Small intestine (tissue), 7 donors: ENCODE data around the gene CLDN34. TPM values are rescaled to one million over a fixed set of nuclear protein-coding genes. Genes with fewer than 3 reads are reported as not detected.

ENCODE experiments used
- DNase-seq, 2 donors: peaks; one replicate each; pipeline versions ENCODE4 v3.0.0 to v3.0.0-alpha.2; 2013
- FAIRE-seq: peaks from 2 replicates; lab custom pipeline; 2012; peaks lifted over from hg19 to GRCh38; lab: Jason Lieb, UNC
- H3K27ac ChIP-seq, 3 donors: one replicate each; pipeline ENCODE4 v1.5.1; 2013; ENCODE audit warnings: low read length in 2 of 3, mild to moderate bottlenecking in 2 of 3, control low read depth in 1 of 3, inconsistent platforms in 1 of 3, low read depth in 1 of 3, moderate library complexity in 1 of 3
- H3K27me3 ChIP-seq, 3 donors: one replicate each; pipeline ENCODE4 v1.6.1; 2013; ENCODE audit warnings: low read length in 3 of 3, inconsistent platforms in 1 of 3; ENCODE audit not compliant: control insufficient read depth in 3 of 3, insufficient read depth in 3 of 3
- H3K36me3 ChIP-seq, 3 donors: one replicate each; pipeline ENCODE4 v1.6.1; 2013; ENCODE audit warnings: low read length in 3 of 3, inconsistent platforms in 1 of 3, low read depth in 1 of 3, mild to moderate bottlenecking in 1 of 3, moderate library complexity in 1 of 3; ENCODE audit not compliant: control insufficient read depth in 3 of 3, insufficient read depth in 2 of 3
- H3K4me1 ChIP-seq, 3 donors: one replicate each; pipeline ENCODE4 v1.6.1; 2013; ENCODE audit warnings: low read length in 2 of 3, inconsistent platforms in 1 of 3, low read depth in 1 of 3, mild to moderate bottlenecking in 1 of 3, moderate library complexity in 1 of 3; ENCODE audit not compliant: control insufficient read depth in 3 of 3, insufficient read depth in 2 of 3
- H3K4me3 ChIP-seq, 3 donors: one replicate each; pipeline ENCODE4 v1.5.1; 2013; ENCODE audit warnings: low read length in 3 of 3, control low read depth in 1 of 3, inconsistent platforms in 1 of 3, low read depth in 1 of 3, mild to moderate bottlenecking in 1 of 3, moderate library complexity in 1 of 3
- H3K9me3 ChIP-seq, 2 donors: one replicate each; pipeline ENCODE4 v1.6.1; 2013; ENCODE audit warnings: low read depth in 1 of 2, low read length in 1 of 2; ENCODE audit not compliant: control insufficient read depth in 2 of 2, insufficient read depth in 1 of 2
- WGBS, 3 donors: extraction: QIAGEN DNeasy Blood & Tissue Kit; methylation state at CpG; one replicate each; pipeline ENCODE4 v1.1.7; 2013; 5-methylcytosine and 5-hydroxymethylcytosine counted together
- polyA plus RNA-seq, 4 donors: library from polyadenylated mRNA; stranded (reverse) in 3 of 4; unstranded in 1 of 4; fragments of 200-250 nt in 3 of 4; fragments of 120-200 nt in 1 of 4; gene quantifications; one replicate each; pipeline versions ENCODE4 v1.2.1 to v1.2.3, GENCODE V29; 2013
- donor health status: healthy with polysubstance abuse.
- donor health status: control.
- donor health status: control.
- donor health status: Bipolar disorder and iron deficiency.
- donor health status: healthy.

The CLDN34 gene
- polyA plus RNA-seq, 4 donors = 0.10 TPM; not detected in 3

DNA sequence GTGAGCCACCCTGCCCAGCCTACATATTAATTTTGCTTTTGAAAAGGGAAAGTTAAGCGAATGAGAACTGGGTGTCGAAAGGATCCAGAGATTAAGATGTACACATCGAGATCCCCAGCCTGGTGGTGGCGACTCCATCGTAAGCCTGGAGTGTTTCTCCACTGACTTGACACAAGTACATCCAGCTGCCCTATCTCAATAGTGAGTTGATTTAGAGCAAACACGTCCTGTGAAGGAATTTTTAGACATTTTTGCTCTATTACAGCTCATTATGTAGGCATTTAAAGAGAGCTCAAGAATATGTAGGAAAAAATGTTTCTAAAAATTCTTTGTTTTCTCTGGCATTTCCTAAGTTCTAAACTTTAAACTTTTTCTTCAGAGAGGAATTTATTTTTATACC lies 11.7 kb upstream of the CLDN34 start:
- DNase-seq = no peak
- Histone ChIP-seq H3K36me3 (no peaks in the 10 kb centered on the region), H3K27ac (no peak overlapping the region), H3K4me1 (no peaks in the 10 kb centered on the region), H3K27me3 (no peaks in the 10 kb centered on the region), H3K9me3 (peaks cover 0 to 7% of the 10 kb centered on the region in 2 donors), H3K4me3 (no peak overlapping the region)
- WGBS, 3 donors = 74 to 88% (median 81%) methylated on average over 6 of the region's 6 CpGs
- no peak for FAIRE-seq

GRCh38 chrX:9957743-9958142 lies 9.4 kb upstream of the CLDN34 start:
- no peak overlapping the region for H3K27ac ChIP-seq
- peaks cover 0 to 5% of the 10 kb centered on the region in 2 donors for H3K9me3 ChIP-seq
- H3K4me3 ChIP-seq = no peak overlapping the region
- H3K36me3 ChIP-seq = no peaks in the 10 kb centered on the region
- WGBS, 3 donors = 71 to 78% (median 74%) methylated on average over 9 of the region's 9 CpGs
- no peaks in the 10 kb centered on the region for H3K4me1 ChIP-seq
- H3K27me3 ChIP-seq = no peaks in the 10 kb centered on the region
- DNase-seq (no peak), FAIRE-seq (no peak)

GRCh38 chrX:9958183-9958582 lies 9.0 kb upstream of the CLDN34 start:
- Histone ChIP-seq H3K4me3 (no peak overlapping the region), H3K27me3 (no peaks in the 10 kb centered on the region), H3K4me1 (no peaks in the 10 kb centered on the region), H3K9me3 (peaks cover 0 to under 1% of the 10 kb centered on the region in 2 donors), H3K27ac (no peak overlapping the region), H3K36me3 (no peaks in the 10 kb centered on the region)
- FAIRE-seq (no peak), DNase-seq (no peak)
- 83 to 100% (median 94%) methylated on average over 3 to 5 of the region's 5 CpGs for WGBS, 3 donors

- H3K4me1 ChIP-seq = no peaks in the 10 kb centered on the region
- DNase-seq (no peak), FAIRE-seq (no peak)
- H3K36me3 ChIP-seq = no peaks in the 10 kb centered on the region
- no peak overlapping the region for H3K27ac ChIP-seq
- H3K27me3 ChIP-seq = no peaks in the 10 kb centered on the region
- no peak overlapping the region for H3K4me3 ChIP-seq
- WGBS, 3 donors = 69 to 79% (median 78%) methylated on average over 5 of the region's 5 CpGs
- H3K9me3 ChIP-seq = no peaks in the 10 kb centered on the region
Observed at GRCh38 chrX:9961750-9962149, 5.4 kb upstream of the CLDN34 start.

DNA sequence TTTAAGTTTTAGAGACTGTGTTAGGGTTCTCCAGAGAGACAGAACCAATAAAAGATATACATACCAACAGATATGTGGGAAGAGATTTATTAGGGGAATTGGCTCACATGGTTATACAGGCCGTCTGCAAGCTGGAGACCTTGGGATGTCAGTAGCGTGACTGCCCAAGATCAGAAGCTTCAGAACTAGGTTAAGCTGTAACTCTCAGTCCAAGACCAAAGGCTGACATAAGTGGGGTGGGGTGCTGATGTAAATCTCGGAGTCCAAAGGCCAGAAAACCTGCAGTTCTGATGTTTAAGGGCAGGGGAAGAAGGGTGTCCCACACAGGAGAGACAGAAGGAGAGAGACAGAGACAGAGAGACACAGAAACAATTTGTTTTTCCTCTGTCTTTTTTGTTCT lies 10.5 kb downstream of the CLDN34 start:
- no peak for FAIRE-seq
- Histone ChIP-seq H3K36me3 (no peaks in the 10 kb centered on the region), H3K27me3 (no peaks in the 10 kb centered on the region), H3K4me3 (no peak overlapping the region), H3K4me1 (no peaks in the 10 kb centered on the region), H3K27ac (peak overlapping the region in 1 of 3 donors; percentile 38), H3K9me3 (peaks cover 0 to 7% of the 10 kb centered on the region in 2 donors)
- DNase-seq = peak; percentile 58 to 83
- WGBS, 3 donors = 21 to 65% (median 43%) methylated on average over 3 of the region's 3 CpGs

DNA sequence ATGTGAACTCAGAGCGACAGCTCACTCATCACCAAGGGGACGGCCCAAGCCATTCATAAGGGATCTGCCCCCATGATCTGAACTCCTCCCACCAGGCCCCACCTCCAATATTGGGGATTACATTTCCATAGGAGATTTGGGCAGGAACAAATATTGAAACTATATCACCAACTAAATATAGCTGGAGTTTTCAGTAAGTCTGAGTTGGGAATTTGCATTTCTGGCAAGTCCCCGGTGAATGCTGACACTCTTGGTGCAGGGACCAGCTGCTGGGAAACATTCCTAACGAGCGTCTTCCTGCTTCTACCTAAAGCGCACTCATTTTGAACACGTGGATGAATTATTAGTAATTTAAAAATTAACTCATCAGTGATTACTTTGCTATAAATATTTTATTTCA lies 13.2 kb downstream of the CLDN34 start:
- H3K36me3 ChIP-seq = no peaks in the 10 kb centered on the region
- 74 to 91% (median 82%) methylated on average over 7 of the region's 7 CpGs for WGBS, 3 donors
- H3K4me3 ChIP-seq = no peak overlapping the region
- no peaks in the 10 kb centered on the region for H3K27me3 ChIP-seq
- DNase-seq (no peak), FAIRE-seq (no peak)
- H3K27ac ChIP-seq = no peak overlapping the region
- peaks cover 0 to 2% of the 10 kb centered on the region in 2 donors for H3K9me3 ChIP-seq
- no peaks in the 10 kb centered on the region for H3K4me1 ChIP-seq

DNA sequence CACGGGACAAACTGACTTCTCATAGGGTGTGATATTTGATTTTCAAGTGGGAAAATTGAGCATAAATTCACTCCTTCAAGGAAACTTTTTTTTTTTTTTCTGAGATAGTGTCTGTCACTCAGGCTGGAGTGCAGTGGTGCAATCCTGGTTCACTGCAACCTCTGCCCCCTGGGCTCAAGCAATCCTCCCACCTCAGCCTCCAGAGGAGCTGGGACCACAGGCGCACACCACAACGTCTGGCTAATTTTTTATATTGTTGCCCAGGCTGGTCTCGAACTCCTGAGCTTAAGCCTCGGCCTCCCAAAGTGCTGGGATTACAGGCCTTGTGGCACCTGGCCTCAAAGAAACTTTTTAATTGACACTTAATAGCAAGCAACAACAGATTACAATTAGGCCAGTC lies 13.8 kb downstream of the CLDN34 start:
- WGBS, 3 donors = 67 to 83% (median 72%) methylated on average over 5 of the region's 5 CpGs
- H3K36me3 ChIP-seq = no peaks in the 10 kb centered on the region
- peak overlapping the region in 1 of 3 donors; percentile 24 for H3K27ac ChIP-seq
- no peak overlapping the region for H3K4me3 ChIP-seq
- H3K9me3 ChIP-seq = peaks cover 0 to 2% of the 10 kb centered on the region in 2 donors
- DNase-seq (no peak), FAIRE-seq (no peak)
- no peaks in the 10 kb centered on the region for H3K27me3 ChIP-seq
- H3K4me1 ChIP-seq = no peaks in the 10 kb centered on the region

- Histone ChIP-seq H3K36me3 (no peaks in the 10 kb centered on the region), H3K4me3 (no peak overlapping the region), H3K9me3 (peaks cover 0 to 2% of the 10 kb centered on the region in 2 donors), H3K27me3 (no peaks in the 10 kb centered on the region), H3K4me1 (no peaks in the 10 kb centered on the region), H3K27ac (no peak overlapping the region)
- DNase-seq (no peak), FAIRE-seq (no peak)
- 88 to 93% (median 90%) methylated on average over 18 of the region's 18 CpGs for WGBS, 3 donors
Observed at GRCh38 chrX:9983441-9983840, 16.3 kb downstream of the CLDN34 start.

- Histone ChIP-seq H3K27ac (no peak overlapping the region), H3K9me3 (peaks cover 0 to 2% of the 10 kb centered on the region in 2 donors), H3K36me3 (no peaks in the 10 kb centered on the region), H3K4me3 (no peak overlapping the region), H3K4me1 (no peaks in the 10 kb centered on the region), H3K27me3 (no peaks in the 10 kb centered on the region)
- 92 to 94% (median 94%) methylated on average over 10 to 11 of the region's 11 CpGs for WGBS, 3 donors
- no peak for FAIRE-seq
- DNase-seq = no peak
Observed at GRCh38 chrX:9983846-9984245, 16.7 kb downstream of the CLDN34 start.
